SU-DHL-6 (cell line): ENCODE data around the gene SPDYE1.
"Not testable (repeated sequence)": the region's sequence is repeated elsewhere in the genome, so short reads cannot be mapped to it uniquely, and the experiment has no call there.

Experiments used
- CTCF ChIP-seq: fragments of 200-600 bp; sonication (generic); IDR thresholded peaks from one replicate; pipeline ENCODE4 v1.5.1; 2017; ENCODE audit warnings: antibody characterized with exemption, mild to moderate bottlenecking, low read length, moderate library complexity; ENCODE audit not compliant: insufficient read depth, poor library complexity, severe bottlenecking
- EZH2phosphoT487 ChIP-seq: fragments of 200-600 bp; sonication (generic), shearing (Covaris generic); conservative IDR thresholded peaks from 2 replicates; pipeline ENCODE4 v1.6.1; 2018; ENCODE audit warnings: mild to moderate bottlenecking, antibody characterized with exemption, low read length, moderate library complexity, mixed read lengths

GRCh38 chr7:44040493-44040891, 42.8 kb downstream of the SPDYE1 start:
- peak; percentile 9 for TF ChIP-seq CTCF
- TF ChIP-seq EZH2phosphoT487, result not testable (repeated sequence)
